ENCODE data around the gene SARM1. TPM values are rescaled to one million over a fixed set of nuclear protein-coding genes. Genes with fewer than 3 reads are reported as not detected.

SARM1 gene
- total RNA-seq, 4 donors from 2014 or later = 5.3 to 24.4 (median 17.2) TPM

DNA sequence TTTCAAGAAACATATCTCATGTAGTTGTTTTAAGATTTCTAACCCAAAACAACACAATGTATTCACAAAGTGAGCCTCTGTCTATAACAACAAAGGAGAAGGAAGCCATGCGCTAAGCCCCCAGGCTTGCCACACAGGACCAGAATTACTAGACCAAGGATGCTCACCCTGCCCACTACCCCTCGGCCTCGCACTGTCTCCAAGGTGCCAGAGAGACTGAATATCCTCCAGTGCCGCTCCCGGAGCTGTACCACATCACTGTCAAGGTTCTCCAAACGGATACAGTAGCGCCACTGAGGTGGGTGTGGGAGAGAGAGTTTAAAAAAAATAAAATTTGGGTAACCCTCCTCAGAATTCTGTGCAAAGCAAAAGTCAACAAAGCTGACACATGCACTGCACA, 21.2 kb upstream of the SARM1 start:
- intact Hi-C loops (cut with DNase I; ENCODE audit: low total_unique reads) = no loop called here
- Histone ChIP-seq H3K4me3 (no peak overlapping the region), H3K36me3 (no peaks in the 10 kb centered on the region), H3K9me3 (no peaks in the 10 kb centered on the region), H3K4me1 (no peaks in the 10 kb centered on the region), H3K27ac (no peak overlapping the region), H3K27me3 (no peaks in the 10 kb centered on the region)
- no peak for TF ChIP-seq POLR2A (IDR thresholded peaks at IDR 0.05)
- DNase-seq = no peak

DNA sequence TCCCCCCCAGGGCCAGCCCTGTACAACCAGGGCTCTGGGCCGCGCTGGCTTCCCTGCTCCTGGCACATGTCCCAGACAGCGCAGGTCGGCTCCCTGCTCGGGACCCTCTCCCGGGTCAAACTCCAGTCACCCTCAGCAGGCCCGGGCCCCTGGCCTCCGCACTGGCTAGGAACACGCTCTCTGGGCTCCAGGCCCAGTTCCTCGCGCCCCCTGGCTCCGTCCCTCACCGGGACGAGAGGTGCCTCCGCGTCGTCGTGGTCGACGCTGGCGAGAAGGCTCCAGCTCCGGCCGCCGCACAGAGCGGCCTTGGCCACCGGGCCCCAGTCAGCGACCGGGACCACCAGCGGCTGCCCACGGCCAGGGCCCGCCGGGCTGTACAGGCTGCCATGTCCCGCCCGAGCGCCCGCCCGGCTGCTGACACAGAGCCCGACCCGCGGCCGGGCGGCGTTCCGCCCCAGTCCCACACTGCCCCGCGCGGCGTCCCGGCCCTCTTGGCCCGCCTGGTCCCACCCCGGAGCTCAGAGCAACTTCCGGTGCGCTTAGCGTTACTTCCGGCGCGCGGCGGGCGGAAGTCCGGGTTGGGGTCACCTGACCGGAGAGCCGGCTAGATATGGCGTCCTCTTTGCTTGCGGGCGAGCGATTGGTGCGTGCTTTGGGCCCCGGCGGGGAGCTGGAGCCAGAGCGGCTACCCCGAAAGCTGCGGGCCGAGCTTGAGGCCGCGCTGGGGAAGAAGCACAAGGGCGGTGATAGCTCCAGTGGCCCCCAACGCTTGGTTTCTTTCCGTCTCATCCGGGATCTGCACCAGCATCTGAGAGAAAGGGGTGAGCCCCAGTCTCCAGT, 14.2 kb upstream of the SARM1 start, which contains the start of gene POLDIP2:
POLDIP2 (minus strand) TSS at position 467 of the 840 bp plus-strand sequence; CDS start at position 388, 79 bp downstream.
- intact Hi-C loops (cut with DNase I; ENCODE audit: low total_unique reads) = no loop called here
- H3K27ac ChIP-seq = peak within 1 kb of the TSS; percentile 78 to 90
- H3K4me3 ChIP-seq = peak within 1 kb of the TSS; percentile 85 to 95
- TF ChIP-seq, protein P1, sequence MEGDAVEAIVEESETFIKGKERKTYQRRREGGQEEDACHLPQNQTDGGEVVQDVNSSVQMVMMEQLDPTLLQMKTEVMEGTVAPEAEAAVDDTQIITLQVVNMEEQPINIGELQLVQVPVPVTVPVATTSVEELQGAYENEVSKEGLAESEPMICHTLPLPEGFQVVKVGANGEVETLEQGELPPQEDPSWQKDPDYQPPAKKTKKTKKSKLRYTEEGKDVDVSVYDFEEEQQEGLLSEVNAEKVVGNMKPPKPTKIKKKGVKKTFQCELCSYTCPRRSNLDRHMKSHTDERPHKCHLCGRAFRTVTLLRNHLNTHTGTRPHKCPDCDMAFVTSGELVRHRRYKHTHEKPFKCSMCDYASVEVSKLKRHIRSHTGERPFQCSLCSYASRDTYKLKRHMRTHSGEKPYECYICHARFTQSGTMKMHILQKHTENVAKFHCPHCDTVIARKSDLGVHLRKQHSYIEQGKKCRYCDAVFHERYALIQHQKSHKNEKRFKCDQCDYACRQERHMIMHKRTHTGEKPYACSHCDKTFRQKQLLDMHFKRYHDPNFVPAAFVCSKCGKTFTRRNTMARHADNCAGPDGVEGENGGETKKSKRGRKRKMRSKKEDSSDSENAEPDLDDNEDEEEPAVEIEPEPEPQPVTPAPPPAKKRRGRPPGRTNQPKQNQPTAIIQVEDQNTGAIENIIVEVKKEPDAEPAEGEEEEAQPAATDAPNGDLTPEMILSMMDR (IDR thresholded peaks at IDR 0.05) = peak in 2 of 4 experiments; percentile 2 to 48
- peak; percentile 87 to 94 for TF ChIP-seq POLR2A (IDR thresholded peaks at IDR 0.05)
- H3K36me3 ChIP-seq = no peaks in the 10 kb centered on the region
- H3K4me1 ChIP-seq = peaks cover 0 to 13% of the 10 kb centered on the region in 2 donors
- no peaks in the 10 kb centered on the region for H3K9me3 ChIP-seq
- DNase-seq = peak; percentile 93 to 95
- H3K27me3 ChIP-seq = no peaks in the 10 kb centered on the region

DNA sequence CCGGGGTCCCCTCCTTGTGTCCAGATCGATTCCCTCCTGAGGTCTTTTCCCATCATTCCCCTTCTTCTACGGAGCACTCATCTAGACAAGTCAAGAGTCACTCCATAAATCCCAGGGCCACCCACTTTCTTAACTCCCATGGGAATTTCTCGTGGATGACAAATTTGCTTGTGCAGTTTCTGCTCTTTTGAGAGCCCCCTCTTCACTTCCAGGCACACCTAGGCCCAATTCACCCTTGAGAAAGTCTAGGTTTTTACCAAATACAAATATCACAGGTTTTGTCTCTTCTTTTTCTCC, 13.6 kb upstream of the SARM1 start:
- peak overlapping the region; percentile 78 to 90 for H3K27ac ChIP-seq

DNA sequence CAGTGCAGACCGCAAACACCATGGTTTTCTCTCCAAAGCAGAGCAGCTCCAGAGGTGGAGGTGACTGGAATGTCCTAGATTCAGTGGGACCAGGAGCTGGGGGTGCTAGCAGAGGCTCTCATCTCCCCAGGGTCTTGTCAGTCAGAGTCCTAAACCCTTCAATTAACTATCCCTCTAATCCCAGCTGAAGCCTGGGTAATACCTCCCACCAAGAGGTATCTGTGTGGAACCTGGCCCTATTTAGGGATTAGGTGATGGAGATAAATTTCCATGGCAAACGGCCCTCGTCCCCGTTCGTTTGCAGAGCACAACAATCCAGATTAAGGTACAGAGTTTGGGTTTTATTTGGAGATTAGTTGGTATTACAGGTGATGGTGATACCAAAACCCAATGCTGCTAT, 8.3 kb upstream of the SARM1 start:
- H3K27me3 ChIP-seq = no peaks in the 10 kb centered on the region
- TF ChIP-seq, protein P1 (IDR thresholded peaks at IDR 0.05) = no peak
- no peak for TF ChIP-seq POLR2A (IDR thresholded peaks at IDR 0.05)
- no peak for DNase-seq
- intact Hi-C loops (cut with DNase I; ENCODE audit: low total_unique reads) = no loop called here
- H3K27ac ChIP-seq = no peak overlapping the region
- peaks cover 0 to 4% of the 10 kb centered on the region in 2 donors for H3K4me1 ChIP-seq
- no peaks in the 10 kb centered on the region for H3K9me3 ChIP-seq
- H3K36me3 ChIP-seq = no peaks in the 10 kb centered on the region
- no peak overlapping the region for H3K4me3 ChIP-seq

More for the DNA sequence above, 13.6 kb upstream of the SARM1 start:
- Histone ChIP-seq H3K4me1 (peaks cover 0 to 13% of the 10 kb centered on the region in 2 donors), H3K27me3 (no peaks in the 10 kb centered on the region), H3K9me3 (no peaks in the 10 kb centered on the region), H3K4me3 (peak overlapping the region; percentile 85 to 95), H3K36me3 (no peaks in the 10 kb centered on the region)
- no peak for TF ChIP-seq POLR2A (IDR thresholded peaks at IDR 0.05)
- TF ChIP-seq, protein P1 (IDR thresholded peaks at IDR 0.05) = no peak
- no peak for DNase-seq
- intact Hi-C loops (cut with DNase I; ENCODE audit: low total_unique reads) = no loop called here

DNA sequence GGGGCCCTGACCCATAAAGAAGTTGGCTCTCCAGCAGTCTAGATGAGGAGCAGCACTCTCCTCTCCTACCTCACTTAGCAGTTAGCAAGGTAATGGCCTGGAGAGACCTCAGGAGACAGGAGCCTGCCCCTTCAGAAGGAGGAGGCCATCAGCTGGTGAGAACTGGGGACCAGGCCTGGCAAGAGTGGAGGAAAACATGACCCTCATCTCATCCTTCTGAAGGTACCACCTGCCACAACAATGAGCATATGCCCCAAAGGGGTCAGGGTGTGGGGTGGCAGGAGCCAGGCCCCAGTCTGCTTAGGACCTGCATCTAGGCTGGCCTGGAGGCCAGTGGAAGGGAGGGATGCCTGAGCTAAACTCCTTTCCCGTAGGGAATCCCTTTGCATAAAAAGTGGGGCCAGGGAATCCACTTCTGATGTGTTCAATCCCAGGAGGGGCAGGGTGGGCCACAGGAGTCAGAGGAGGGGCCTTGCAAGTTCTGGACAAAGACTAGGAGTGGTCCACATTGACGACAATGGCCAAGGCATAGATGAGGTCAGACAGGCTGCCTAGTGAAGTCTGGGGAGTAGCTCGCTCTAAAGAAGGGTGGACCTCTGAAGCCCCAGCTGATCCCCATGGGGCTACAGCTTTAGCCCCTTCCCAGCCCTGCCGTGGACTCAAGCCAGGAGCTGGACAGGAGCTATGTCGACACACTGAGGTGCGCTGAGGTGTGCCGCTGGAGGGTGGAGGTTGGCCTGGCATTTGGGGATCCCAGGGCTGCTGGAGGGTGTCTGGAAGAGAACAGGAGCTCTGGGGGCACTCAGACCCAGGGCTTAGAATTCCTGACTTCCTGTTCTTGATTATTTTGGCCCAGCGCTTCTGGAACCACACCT, 7.5 kb upstream of the SARM1 start:
- H3K9me3 ChIP-seq = no peaks in the 10 kb centered on the region
- H3K4me3 ChIP-seq = no peak overlapping the region
- H3K4me1 ChIP-seq = no peaks in the 10 kb centered on the region
- no peak overlapping the region for H3K27ac ChIP-seq
- no peak for DNase-seq
- TF ChIP-seq, protein P1 (IDR thresholded peaks at IDR 0.05) = no peak
- TF ChIP-seq POLR2A (IDR thresholded peaks at IDR 0.05) = no peak
- H3K36me3 ChIP-seq = no peaks in the 10 kb centered on the region
- H3K27me3 ChIP-seq = no peaks in the 10 kb centered on the region
- intact Hi-C loops (cut with DNase I; ENCODE audit: low total_unique reads) = no loop called here
